ENCODE measurements around the gene RNF144A. TPM values are rescaled to one million over a fixed set of nuclear protein-coding genes. Genes with fewer than 3 reads are reported as not detected.

The RNF144A gene
- total and polyA plus RNA-seq, 2 experiments from 2014 or later = 2.8 to 14.7 TPM

DNA sequence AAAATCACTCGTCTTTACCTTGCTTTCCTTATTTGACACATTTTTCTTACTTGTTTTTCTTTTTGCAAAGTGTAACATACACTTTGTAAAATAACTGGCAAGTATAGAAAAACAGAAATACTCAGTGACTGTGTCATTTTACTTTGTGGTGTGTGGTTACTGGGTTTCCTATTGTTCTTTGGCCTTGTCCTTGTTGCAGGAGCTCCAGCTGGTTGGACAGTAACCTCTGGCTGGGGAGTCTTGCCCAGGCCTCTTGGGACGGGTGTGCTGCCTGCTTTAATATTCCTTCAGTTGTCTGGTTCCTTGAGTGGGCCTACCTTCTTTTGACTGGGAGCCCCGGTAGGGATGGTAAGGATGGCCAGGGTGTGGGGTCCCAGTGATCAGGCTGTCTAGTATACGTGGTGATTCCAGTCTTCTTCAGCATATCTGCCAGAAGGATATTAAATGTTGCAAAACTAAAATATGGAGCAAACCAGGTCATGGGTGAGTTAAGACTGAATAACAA is 53.8 kb downstream of the RNF144A start:
- no peak overlapping the region for H3K4me3 Mint-ChIP-seq
- no peaks in the 10 kb centered on the region for H3K4me1 ChIP-seq (ENCODE audit: insufficient read depth)
- TF ChIP-seq ZNF331 (CRISPR knock-in tag; IDR thresholded peaks at IDR 0.05; ENCODE audit: low read depth) (no peak), CREB1 (CRISPR knock-in tag; IDR thresholded peaks at IDR 0.05; ENCODE audit: low read depth) (no peak), STAT1 (IDR thresholded peaks at IDR 0.05; ENCODE audit: unreplicated experiment) (no peak), POLR2AphosphoS5 (IDR thresholded peaks at IDR 0.05; ENCODE audit: low read depth) (no peak), EZH2phosphoT487 (IDR thresholded peaks at IDR 0.05; ENCODE audit: unreplicated experiment) (no peak), EZH2 (IDR thresholded peaks at IDR 0.05; ENCODE audit: low read depth, unreplicated experiment) (no peak), ZNF114 (CRISPR knock-in tag; IDR thresholded peaks at IDR 0.05) (no peak), JUNB (IDR thresholded peaks at IDR 0.05; ENCODE audit: unreplicated experiment) (no peak)
- TF ChIP-seq, protein P1, sequence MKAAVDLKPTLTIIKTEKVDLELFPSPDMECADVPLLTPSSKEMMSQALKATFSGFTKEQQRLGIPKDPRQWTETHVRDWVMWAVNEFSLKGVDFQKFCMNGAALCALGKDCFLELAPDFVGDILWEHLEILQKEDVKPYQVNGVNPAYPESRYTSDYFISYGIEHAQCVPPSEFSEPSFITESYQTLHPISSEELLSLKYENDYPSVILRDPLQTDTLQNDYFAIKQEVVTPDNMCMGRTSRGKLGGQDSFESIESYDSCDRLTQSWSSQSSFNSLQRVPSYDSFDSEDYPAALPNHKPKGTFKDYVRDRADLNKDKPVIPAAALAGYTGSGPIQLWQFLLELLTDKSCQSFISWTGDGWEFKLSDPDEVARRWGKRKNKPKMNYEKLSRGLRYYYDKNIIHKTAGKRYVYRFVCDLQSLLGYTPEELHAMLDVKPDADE (IDR thresholded peaks at IDR 0.05) = no peak
- TF ChIP-seq, protein P2, sequence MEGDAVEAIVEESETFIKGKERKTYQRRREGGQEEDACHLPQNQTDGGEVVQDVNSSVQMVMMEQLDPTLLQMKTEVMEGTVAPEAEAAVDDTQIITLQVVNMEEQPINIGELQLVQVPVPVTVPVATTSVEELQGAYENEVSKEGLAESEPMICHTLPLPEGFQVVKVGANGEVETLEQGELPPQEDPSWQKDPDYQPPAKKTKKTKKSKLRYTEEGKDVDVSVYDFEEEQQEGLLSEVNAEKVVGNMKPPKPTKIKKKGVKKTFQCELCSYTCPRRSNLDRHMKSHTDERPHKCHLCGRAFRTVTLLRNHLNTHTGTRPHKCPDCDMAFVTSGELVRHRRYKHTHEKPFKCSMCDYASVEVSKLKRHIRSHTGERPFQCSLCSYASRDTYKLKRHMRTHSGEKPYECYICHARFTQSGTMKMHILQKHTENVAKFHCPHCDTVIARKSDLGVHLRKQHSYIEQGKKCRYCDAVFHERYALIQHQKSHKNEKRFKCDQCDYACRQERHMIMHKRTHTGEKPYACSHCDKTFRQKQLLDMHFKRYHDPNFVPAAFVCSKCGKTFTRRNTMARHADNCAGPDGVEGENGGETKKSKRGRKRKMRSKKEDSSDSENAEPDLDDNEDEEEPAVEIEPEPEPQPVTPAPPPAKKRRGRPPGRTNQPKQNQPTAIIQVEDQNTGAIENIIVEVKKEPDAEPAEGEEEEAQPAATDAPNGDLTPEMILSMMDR (conservative IDR thresholded peaks at IDR 0.05; ENCODE audit: low read depth in 2 of 2) = no peak
- TF ChIP-seq, protein P3, sequence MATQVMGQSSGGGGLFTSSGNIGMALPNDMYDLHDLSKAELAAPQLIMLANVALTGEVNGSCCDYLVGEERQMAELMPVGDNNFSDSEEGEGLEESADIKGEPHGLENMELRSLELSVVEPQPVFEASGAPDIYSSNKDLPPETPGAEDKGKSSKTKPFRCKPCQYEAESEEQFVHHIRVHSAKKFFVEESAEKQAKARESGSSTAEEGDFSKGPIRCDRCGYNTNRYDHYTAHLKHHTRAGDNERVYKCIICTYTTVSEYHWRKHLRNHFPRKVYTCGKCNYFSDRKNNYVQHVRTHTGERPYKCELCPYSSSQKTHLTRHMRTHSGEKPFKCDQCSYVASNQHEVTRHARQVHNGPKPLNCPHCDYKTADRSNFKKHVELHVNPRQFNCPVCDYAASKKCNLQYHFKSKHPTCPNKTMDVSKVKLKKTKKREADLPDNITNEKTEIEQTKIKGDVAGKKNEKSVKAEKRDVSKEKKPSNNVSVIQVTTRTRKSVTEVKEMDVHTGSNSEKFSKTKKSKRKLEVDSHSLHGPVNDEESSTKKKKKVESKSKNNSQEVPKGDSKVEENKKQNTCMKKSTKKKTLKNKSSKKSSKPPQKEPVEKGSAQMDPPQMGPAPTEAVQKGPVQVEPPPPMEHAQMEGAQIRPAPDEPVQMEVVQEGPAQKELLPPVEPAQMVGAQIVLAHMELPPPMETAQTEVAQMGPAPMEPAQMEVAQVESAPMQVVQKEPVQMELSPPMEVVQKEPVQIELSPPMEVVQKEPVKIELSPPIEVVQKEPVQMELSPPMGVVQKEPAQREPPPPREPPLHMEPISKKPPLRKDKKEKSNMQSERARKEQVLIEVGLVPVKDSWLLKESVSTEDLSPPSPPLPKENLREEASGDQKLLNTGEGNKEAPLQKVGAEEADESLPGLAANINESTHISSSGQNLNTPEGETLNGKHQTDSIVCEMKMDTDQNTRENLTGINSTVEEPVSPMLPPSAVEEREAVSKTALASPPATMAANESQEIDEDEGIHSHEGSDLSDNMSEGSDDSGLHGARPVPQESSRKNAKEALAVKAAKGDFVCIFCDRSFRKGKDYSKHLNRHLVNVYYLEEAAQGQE (IDR thresholded peaks at IDR 0.05; ENCODE audit: unreplicated experiment) = no peak
- TF ChIP-seq, protein P4, sequence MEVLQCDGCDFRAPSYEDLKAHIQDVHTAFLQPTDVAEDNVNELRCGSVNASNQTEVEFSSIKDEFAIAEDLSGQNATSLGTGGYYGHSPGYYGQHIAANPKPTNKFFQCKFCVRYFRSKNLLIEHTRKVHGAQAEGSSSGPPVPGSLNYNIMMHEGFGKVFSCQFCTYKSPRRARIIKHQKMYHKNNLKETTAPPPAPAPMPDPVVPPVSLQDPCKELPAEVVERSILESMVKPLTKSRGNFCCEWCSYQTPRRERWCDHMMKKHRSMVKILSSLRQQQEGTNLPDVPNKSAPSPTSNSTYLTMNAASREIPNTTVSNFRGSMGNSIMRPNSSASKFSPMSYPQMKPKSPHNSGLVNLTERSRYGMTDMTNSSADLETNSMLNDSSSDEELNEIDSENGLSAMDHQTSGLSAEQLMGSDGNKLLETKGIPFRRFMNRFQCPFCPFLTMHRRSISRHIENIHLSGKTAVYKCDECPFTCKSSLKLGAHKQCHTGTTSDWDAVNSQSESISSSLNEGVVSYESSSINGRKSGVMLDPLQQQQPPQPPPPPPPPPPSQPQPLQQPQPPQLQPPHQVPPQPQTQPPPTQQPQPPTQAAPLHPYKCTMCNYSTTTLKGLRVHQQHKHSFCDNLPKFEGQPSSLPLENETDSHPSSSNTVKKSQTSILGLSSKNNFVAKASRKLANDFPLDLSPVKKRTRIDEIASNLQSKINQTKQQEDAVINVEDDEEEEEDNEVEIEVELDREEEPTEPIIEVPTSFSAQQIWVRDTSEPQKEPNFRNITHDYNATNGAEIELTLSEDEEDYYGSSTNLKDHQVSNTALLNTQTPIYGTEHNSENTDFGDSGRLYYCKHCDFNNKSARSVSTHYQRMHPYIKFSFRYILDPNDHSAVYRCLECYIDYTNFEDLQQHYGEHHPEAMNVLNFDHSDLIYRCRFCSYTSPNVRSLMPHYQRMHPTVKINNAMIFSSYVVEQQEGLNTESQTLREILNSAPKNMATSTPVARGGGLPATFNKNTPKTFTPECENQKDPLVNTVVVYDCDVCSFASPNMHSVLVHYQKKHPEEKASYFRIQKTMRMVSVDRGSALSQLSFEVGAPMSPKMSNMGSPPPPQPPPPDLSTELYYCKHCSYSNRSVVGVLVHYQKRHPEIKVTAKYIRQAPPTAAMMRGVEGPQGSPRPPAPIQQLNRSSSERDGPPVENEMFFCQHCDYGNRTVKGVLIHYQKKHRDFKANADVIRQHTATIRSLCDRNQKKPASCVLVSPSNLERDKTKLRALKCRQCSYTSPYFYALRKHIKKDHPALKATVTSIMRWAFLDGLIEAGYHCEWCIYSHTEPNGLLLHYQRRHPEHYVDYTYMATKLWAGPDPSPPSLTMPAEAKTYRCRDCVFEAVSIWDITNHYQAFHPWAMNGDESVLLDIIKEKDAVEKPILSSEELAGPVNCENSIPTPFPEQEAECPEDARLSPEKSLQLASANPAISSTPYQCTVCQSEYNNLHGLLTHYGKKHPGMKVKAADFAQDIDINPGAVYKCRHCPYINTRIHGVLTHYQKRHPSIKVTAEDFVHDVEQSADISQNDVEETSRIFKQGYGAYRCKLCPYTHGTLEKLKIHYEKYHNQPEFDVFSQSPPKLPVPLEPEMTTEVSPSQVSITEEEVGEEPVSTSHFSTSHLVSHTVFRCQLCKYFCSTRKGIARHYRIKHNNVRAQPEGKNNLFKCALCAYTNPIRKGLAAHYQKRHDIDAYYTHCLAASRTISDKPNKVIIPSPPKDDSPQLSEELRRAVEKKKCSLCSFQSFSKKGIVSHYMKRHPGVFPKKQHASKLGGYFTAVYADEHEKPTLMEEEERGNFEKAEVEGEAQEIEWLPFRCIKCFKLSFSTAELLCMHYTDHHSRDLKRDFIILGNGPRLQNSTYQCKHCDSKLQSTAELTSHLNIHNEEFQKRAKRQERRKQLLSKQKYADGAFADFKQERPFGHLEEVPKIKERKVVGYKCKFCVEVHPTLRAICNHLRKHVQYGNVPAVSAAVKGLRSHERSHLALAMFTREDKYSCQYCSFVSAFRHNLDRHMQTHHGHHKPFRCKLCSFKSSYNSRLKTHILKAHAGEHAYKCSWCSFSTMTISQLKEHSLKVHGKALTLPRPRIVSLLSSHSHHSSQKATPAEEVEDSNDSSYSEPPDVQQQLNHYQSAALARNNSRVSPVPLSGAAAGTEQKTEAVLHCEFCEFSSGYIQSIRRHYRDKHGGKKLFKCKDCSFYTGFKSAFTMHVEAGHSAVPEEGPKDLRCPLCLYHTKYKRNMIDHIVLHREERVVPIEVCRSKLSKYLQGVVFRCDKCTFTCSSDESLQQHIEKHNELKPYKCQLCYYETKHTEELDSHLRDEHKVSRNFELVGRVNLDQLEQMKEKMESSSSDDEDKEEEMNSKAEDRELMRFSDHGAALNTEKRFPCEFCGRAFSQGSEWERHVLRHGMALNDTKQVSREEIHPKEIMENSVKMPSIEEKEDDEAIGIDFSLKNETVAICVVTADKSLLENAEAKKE (CRISPR knock-in tag; IDR thresholded peaks at IDR 0.05) = no peak
- no peak overlapping the region for H3K27ac Mint-ChIP-seq
- H3K9me3 Mint-ChIP-seq = peaks cover 3% of the 10 kb centered on the region; the same call in 1 of the 3 replicates
- peaks cover 8% of the 10 kb centered on the region; the same call in 2 of the 3 replicates for H3K36me3 Mint-ChIP-seq (ENCODE audit: low read depth)
- no peaks in the 10 kb centered on the region; the same call in 1 of the 2 replicates for H4K20me1 ChIP-seq (replicated peaks; ENCODE audit: insufficient read depth)
- H3K4me2 ChIP-seq = no peak overlapping the region
- no peaks in the 10 kb centered on the region for H3F3A ChIP-seq (replicated peaks; ENCODE audit: low read depth)
- H3K79me2 ChIP-seq (replicated peaks; ENCODE audit: insufficient read depth) = no peaks in the 10 kb centered on the region
- ATAC-seq = no peak
- H3K9me2 ChIP-seq (ENCODE audit: insufficient read depth) = no peaks in the 10 kb centered on the region
- H3K27me3 ChIP-seq (ENCODE audit: insufficient read depth) = no peaks in the 10 kb centered on the region
- peaks cover 4% of the 10 kb centered on the region; the same call in 2 of the 3 replicates for H3K4me1 Mint-ChIP-seq
- no peak overlapping the region for H3K4me3 ChIP-seq
- peaks cover 4% of the 10 kb centered on the region for H3K27me3 Mint-ChIP-seq (ENCODE audit: insufficient read depth, low read depth, poor library complexity)
- H3K27ac ChIP-seq (ENCODE audit: low read depth) = no peak overlapping the region
- DNase-seq (ENCODE audit: low spot score) = no peak
- H3K36me3 ChIP-seq (ENCODE audit: insufficient read depth) = no peaks in the 10 kb centered on the region
- H2AFZ ChIP-seq = no peak overlapping the region
